ENCODE measurements around the gene CDKAL1. TPM values are rescaled to one million over a fixed set of nuclear protein-coding genes. Genes with fewer than 3 reads are reported as not detected.

Gene CDKAL1
- total and polyA plus RNA-seq, 9 of the 15 experiments (the other 6 are each of a cell fraction or from before 2014, with no cell fraction given) = 11.2 to 36.3 (median 20.1) TPM

- H3K27me3 ChIP-seq (ENCODE audit: control insufficient read depth in 2 of 2, insufficient read depth in 2 of 2, low read length in 2 of 2) = no peaks in the 10 kb centered on the region
- no peak for FAIRE-seq
These were observed 99.5 kb downstream of the CDKAL1 start for GRCh38 chr6:20633566-20634340.

DNA sequence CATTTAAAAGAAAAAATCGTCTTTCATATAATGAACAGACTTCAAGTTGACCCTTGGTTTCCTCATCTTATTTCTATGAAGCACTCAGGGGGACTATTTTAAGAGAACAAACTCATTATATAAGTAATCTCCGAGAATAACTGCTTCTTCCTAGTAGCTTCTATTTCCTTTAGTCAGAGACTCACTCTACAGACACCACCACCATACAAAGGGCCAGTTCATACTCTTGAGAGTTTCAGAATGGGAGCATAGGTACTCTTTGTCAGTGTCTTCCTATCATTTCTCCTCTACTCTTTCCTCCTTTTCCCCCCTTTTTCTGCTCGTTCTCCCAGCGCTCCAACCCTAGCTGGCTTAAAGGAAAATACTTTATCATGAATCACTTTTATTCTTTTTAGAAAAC, 104.9 kb downstream of the CDKAL1 start:
- TF ChIP-seq, protein P1, sequence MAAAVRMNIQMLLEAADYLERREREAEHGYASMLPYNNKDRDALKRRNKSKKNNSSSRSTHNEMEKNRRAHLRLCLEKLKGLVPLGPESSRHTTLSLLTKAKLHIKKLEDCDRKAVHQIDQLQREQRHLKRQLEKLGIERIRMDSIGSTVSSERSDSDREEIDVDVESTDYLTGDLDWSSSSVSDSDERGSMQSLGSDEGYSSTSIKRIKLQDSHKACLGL (CRISPR knock-in tag; IDR thresholded peaks at IDR 0.05; ENCODE audit: borderline replicate concordance, poor library complexity, severe bottlenecking) = no peak
- POLR2A ChIA-PET = no interaction called here
- Histone ChIP-seq H3K4me1 (replicated peaks in 1 of 2; ENCODE audit: control insufficient read depth in 2 of 2, insufficient read depth in 2 of 2, low read length in 2 of 2) (no peaks in the 10 kb centered on the region), H3K9me3 (replicated peaks; ENCODE audit: control insufficient read depth, insufficient read depth, low read depth, low read length) (no peaks in the 10 kb centered on the region), H3K9ac (ENCODE audit: insufficient read depth in 1 of 2, low read depth in 2 of 2, low read length in 2 of 2) (no peak overlapping the region), H4K20me1 (replicated peaks; ENCODE audit: control insufficient read depth, insufficient read depth, low read length) (no peaks in the 10 kb centered on the region), H3K4me2 (ENCODE audit: insufficient read depth, low read length) (no peak overlapping the region), H3K79me2 (ENCODE audit: control insufficient read depth, insufficient read depth, low read length) (no peaks in the 10 kb centered on the region), H3K36me3 (ENCODE audit: control insufficient read depth, insufficient read depth, low read length) (no peaks in the 10 kb centered on the region), H3K9me1 (ENCODE audit: control insufficient read depth, insufficient read depth, low read length) (no peaks in the 10 kb centered on the region), H3K27ac (ENCODE audit: extremely low read depth, low read depth, low read length) (no peak overlapping the region), H3K27me3 (ENCODE audit: control insufficient read depth in 2 of 2, insufficient read depth in 2 of 2, low read length in 2 of 2) (no peaks in the 10 kb centered on the region), H2AFZ (ENCODE audit: low read depth, low read length) (no peak overlapping the region), H3K4me3 (no peak overlapping the region)
- CTCF ChIA-PET (ENCODE audit: low intra/inter-chr PET ratio) = no interaction called here
- no peak for FAIRE-seq
- ATAC-seq = no peak
- in situ Hi-C loops (cut with MboI) = no loop called here
- DNase-seq (ENCODE audit: extremely low read depth in 1 of 4, low spot score in 3 of 4) = no peak
- 72% methylated on average over 4 of the region's 4 CpGs for WGBS (ENCODE audit: insufficient coverage, low coverage, missing lambda C conversion rate)
- BruUV-seq (replicated peaks) = no TSS peak
- intact Hi-C loops (cut with micrococcal nuclease) = no loop called here

More at GRCh38 chr6:20633566-20634340, 99.5 kb downstream of the CDKAL1 start:
- no peaks in the 10 kb centered on the region for H3K4me1 ChIP-seq (replicated peaks in 1 of 2; ENCODE audit: control insufficient read depth in 2 of 2, insufficient read depth in 2 of 2, low read length in 2 of 2)
- no peak overlapping the region for H3K4me2 ChIP-seq (ENCODE audit: insufficient read depth, low read length)
- H3K9me3 ChIP-seq (replicated peaks; ENCODE audit: control insufficient read depth, insufficient read depth, low read depth, low read length) = no peaks in the 10 kb centered on the region
- no TSS peak for BruUV-seq (replicated peaks)
- in situ Hi-C loops (cut with MboI) (no loop called here), intact Hi-C loops (cut with micrococcal nuclease) (no loop called here)
- H3K4me3 ChIP-seq = no peak overlapping the region
- H3K79me2 ChIP-seq (ENCODE audit: control insufficient read depth, insufficient read depth, low read length) = no peaks in the 10 kb centered on the region; the same call in 2 of the 3 replicates
- H3K27ac ChIP-seq (ENCODE audit: extremely low read depth, low read depth, low read length) = no peak overlapping the region
- ChIA-PET POLR2A (no interaction called here), CTCF (ENCODE audit: low intra/inter-chr PET ratio) (no interaction called here)
- no peak overlapping the region for H2AFZ ChIP-seq (ENCODE audit: low read depth, low read length)
- H3K9me1 ChIP-seq (ENCODE audit: control insufficient read depth, insufficient read depth, low read length) = no peaks in the 10 kb centered on the region
- no peak for ATAC-seq
- no peak for DNase-seq (ENCODE audit: extremely low read depth in 1 of 4, low spot score in 3 of 4)
- 59% methylated on average over 2 of the region's 2 CpGs for WGBS (ENCODE audit: insufficient coverage, low coverage, missing lambda C conversion rate)
- H3K9ac ChIP-seq (ENCODE audit: insufficient read depth in 1 of 2, low read depth in 2 of 2, low read length in 2 of 2) = no peak overlapping the region
- H3K36me3 ChIP-seq (ENCODE audit: control insufficient read depth, insufficient read depth, low read length) = no peaks in the 10 kb centered on the region
- H4K20me1 ChIP-seq (replicated peaks; ENCODE audit: control insufficient read depth, insufficient read depth, low read length) = no peaks in the 10 kb centered on the region
- TF ChIP-seq ZNF583 (CRISPR knock-in tag; IDR thresholded peaks at IDR 0.05) (no peak), FOSL1 (tag; conservative IDR thresholded peaks at IDR 0.05) (no peak), EGR1 (conservative IDR thresholded peaks at IDR 0.05) (no peak), ZNF766 (CRISPR knock-in tag; conservative IDR thresholded peaks at IDR 0.05) (no peak), NFXL1 (CRISPR knock-in tag; IDR thresholded peaks at IDR 0.05) (no peak), ZBTB17 (CRISPR knock-in tag; IDR thresholded peaks at IDR 0.05) (no peak)

All from K562 (cell line).